Skeletal muscle satellite cell (primary cell): ENCODE results near the gene AFF1.
A peak's percentile ranks its signal among the peaks of the same experiment; 100 is the strongest.

Experiments used
- H3K27me3 ChIP-seq: 2 replicates; pipeline ENCODE4 v1.7.0; 2013; ENCODE audit warnings: low read length; ENCODE audit not compliant: control insufficient read depth, insufficient read depth
- H3K36me3 ChIP-seq: 2 replicates; pipeline ENCODE4 v1.7.0; 2013; ENCODE audit warnings: mild to moderate bottlenecking, control low read depth, low read length; ENCODE audit not compliant: insufficient read depth
- H3K4me1 ChIP-seq: 2 replicates; pipeline ENCODE4 v1.7.0; 2013; ENCODE audit warnings: low read length; ENCODE audit not compliant: control insufficient read depth, insufficient read depth
- H3K4me2 ChIP-seq: 2 replicates; pipeline ENCODE4 v1.7.0; 2013; ENCODE audit warnings: mild to moderate bottlenecking, low read length
- H3K4me3 ChIP-seq: 2 replicates; pipeline ENCODE4 v1.7.0; 2013; ENCODE audit warnings: low read length
- H3K9ac ChIP-seq: 2 replicates; pipeline ENCODE4 v1.7.0; 2013; ENCODE audit warnings: mild to moderate bottlenecking, low read depth, low read length, moderate library complexity
- H3K9me3 ChIP-seq: replicated peaks from 2 replicates; pipeline ENCODE4 v1.7.0; 2013; ENCODE audit warnings: mild to moderate bottlenecking, control low read depth, low read length

Gene AFF1

GRCh38 chr4:86927843-86928395 lies 6.9 kb upstream of the AFF1 start:
- H3K4me1 ChIP-seq = peaks cover 26% of the 10 kb centered on the region
- no peaks in the 10 kb centered on the region for H3K9me3 ChIP-seq
- H3K4me2 ChIP-seq = peak overlapping the region; percentile 52
- H3K9ac ChIP-seq = no peak overlapping the region
- no peaks in the 10 kb centered on the region for H3K27me3 ChIP-seq
- H3K4me3 ChIP-seq = no peak overlapping the region
- no peaks in the 10 kb centered on the region for H3K36me3 ChIP-seq

DNA sequence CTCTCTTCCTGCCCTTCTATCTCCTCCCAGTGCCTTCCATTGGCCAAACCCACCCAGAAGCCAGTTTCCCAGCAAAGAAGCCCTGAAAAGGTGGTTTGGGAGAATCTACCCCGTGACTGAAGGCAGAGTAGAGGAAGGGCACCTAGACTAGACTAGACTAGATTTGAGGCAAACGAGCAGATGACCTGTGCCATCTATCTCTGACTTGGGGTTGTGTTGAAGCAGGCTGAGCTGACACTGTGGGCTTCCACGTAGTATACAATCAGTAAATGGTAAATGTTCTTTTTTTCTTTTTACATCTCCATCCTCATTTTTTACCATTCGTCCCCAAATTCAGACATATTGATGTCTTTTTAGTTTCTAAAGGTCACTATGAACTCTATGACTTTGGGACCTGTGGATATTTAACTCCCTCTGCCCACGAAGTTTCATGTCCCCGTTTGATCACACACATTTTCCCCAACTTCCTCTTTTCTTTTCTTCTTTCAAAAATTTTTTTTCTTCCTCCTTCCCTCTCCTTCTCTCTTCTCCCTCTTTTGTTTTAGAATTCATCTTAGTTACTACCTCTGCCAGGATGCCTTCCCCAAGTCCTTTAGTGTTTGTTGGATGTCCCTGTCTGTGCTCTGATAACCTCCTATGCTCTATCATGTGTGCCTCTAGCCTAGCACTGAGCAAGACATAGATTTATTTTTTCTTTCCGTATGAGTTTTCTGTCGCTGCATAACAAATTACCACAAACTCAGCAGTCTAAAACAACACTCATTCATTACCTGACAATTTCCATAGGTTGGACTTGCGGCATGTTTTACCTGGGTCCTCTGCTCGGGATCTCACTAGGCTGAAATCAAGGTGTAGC lies 6.2 kb upstream of the AFF1 start:
- Histone ChIP-seq H3K36me3 (no peaks in the 10 kb centered on the region), H3K4me1 (peaks cover 28% of the 10 kb centered on the region), H3K9ac (no peak overlapping the region), H3K4me2 (peak overlapping the region; percentile 52), H3K4me3 (no peak overlapping the region), H3K27me3 (no peaks in the 10 kb centered on the region), H3K9me3 (no peaks in the 10 kb centered on the region)

- no peaks in the 10 kb centered on the region for H3K27me3 ChIP-seq
- peak overlapping the region; percentile 96 for H3K4me3 ChIP-seq
- peaks cover 29% of the 10 kb centered on the region for H3K4me1 ChIP-seq
- peak overlapping the region; percentile 96 for H3K9ac ChIP-seq
- H3K9me3 ChIP-seq = no peaks in the 10 kb centered on the region
- no peaks in the 10 kb centered on the region for H3K36me3 ChIP-seq
- peak overlapping the region; percentile 98 for H3K4me2 ChIP-seq
Observed at GRCh38 chr4:86934147-86934770, 552 bp upstream of the AFF1 start.

- Histone ChIP-seq H3K4me1 (peaks cover 41% of the 10 kb centered on the region), H3K4me2 (peak overlapping the region; percentile 98), H3K4me3 (peak overlapping the region; percentile 96), H3K27me3 (no peaks in the 10 kb centered on the region), H3K36me3 (no peaks in the 10 kb centered on the region), H3K9ac (peak overlapping the region; percentile 96), H3K9me3 (no peaks in the 10 kb centered on the region)
Observed at GRCh38 chr4:86935566-86935852, 698 bp downstream of the AFF1 start.

GRCh38 chr4:86935853-86936733 lies 1.3 kb downstream of the AFF1 start:
- Histone ChIP-seq H3K9ac (peak overlapping the region; percentile 96), H3K4me1 (peaks cover 41% of the 10 kb centered on the region), H3K27me3 (no peaks in the 10 kb centered on the region), H3K4me2 (peak overlapping the region; percentile 98), H3K9me3 (no peaks in the 10 kb centered on the region), H3K4me3 (peak overlapping the region; percentile 96), H3K36me3 (no peaks in the 10 kb centered on the region)

DNA sequence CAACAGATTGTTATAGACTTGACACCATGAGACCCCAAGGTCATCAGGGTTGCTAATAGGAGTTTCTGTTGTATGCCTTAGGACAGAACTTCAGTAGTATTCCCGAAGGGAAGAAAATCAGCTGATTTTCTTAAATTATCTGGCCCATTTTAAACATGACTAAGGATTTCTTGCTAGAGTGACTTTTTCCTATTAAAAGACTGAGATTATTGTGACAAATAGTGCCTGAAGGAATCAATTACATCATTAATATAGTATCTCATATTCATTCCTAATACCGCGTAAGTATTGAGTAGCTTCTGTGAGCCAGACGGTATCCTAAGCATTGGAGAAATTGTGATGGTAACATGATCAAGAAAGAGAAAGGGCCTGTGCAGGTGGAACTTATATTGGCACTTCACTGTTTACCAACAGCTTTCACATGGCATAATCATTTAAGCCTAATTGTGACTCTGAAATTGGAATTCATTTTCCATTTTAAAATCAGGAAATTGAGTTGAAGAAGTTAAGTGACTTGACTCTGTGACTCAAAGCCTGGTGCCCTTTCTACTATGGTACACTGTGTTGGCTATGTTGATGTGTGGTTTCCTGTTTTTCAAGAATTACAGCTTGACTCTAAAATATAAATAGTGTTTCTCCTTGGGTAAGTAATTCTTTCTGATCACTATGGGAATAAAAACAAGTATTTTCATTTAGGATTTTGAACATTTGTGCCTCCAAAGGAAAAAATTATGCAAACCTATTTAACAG lies 4.1 kb downstream of the AFF1 start:
- H3K4me2 ChIP-seq = no peak overlapping the region
- no peaks in the 10 kb centered on the region for H3K36me3 ChIP-seq
- H3K9me3 ChIP-seq = no peaks in the 10 kb centered on the region
- no peak overlapping the region for H3K9ac ChIP-seq
- H3K27me3 ChIP-seq = no peaks in the 10 kb centered on the region
- no peak overlapping the region for H3K4me3 ChIP-seq
- peaks cover 50% of the 10 kb centered on the region for H3K4me1 ChIP-seq

GRCh38 chr4:86939729-86940575 lies 5.1 kb downstream of the AFF1 start:
- H3K9me3 ChIP-seq = no peaks in the 10 kb centered on the region
- H3K9ac ChIP-seq = no peak overlapping the region
- H3K4me1 ChIP-seq = peaks cover 47% of the 10 kb centered on the region
- H3K36me3 ChIP-seq = no peaks in the 10 kb centered on the region
- H3K4me3 ChIP-seq = no peak overlapping the region
- peak overlapping the region; percentile 20 for H3K4me2 ChIP-seq
- H3K27me3 ChIP-seq = no peaks in the 10 kb centered on the region

GRCh38 chr4:86940920-86941460 lies 6.2 kb downstream of the AFF1 start:
- Histone ChIP-seq H3K27me3 (no peaks in the 10 kb centered on the region), H3K4me3 (no peak overlapping the region), H3K4me1 (peaks cover 40% of the 10 kb centered on the region), H3K4me2 (no peak overlapping the region), H3K9ac (no peak overlapping the region), H3K9me3 (no peaks in the 10 kb centered on the region), H3K36me3 (no peaks in the 10 kb centered on the region)

DNA sequence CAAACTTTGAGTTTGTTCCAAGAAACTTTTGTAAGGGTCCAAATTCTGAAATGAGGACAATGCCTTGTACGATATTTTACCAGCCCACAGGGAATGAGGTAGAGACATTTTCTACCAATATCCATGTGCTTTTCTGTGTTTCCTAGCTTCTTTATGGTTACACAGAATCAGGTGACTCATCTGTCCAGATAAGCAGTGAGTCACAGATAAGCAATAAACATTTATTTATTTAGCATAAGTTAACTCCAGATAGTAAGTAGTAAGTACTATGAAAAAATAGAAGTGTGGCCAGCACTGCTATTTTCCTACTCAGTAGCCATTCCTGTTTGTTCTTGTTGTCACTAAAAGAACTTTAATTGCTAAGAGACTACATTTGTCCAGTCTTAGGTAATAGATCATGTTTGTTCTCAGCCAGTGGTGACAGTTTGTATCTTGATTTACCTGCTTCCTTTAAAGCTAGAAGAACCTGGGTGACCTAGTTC lies 7.4 kb downstream of the AFF1 start:
- Histone ChIP-seq H3K36me3 (no peaks in the 10 kb centered on the region), H3K9me3 (no peaks in the 10 kb centered on the region), H3K4me3 (no peak overlapping the region), H3K4me1 (peaks cover 32% of the 10 kb centered on the region), H3K27me3 (no peaks in the 10 kb centered on the region), H3K9ac (no peak overlapping the region), H3K4me2 (peak overlapping the region; percentile 13)
